ENCODE results near the gene TCF4.

TCF4 gene

GRCh38 chr18:55541571-55541970 is 46.4 kb downstream of the TCF4 start:
- H3K4me2 ChIP-seq (ENCODE audit: low read depth, low read length, poor library complexity, severe bottlenecking): no peak overlapping the region
- H3K27me3 ChIP-seq (ENCODE audit: insufficient read depth, low read length, poor library complexity, severe bottlenecking): no peaks in the 10 kb centered on the region
- H3F3A ChIP-seq (ENCODE audit: low read depth): no peaks in the 10 kb centered on the region
- no peak overlapping the region for H2AFZ ChIP-seq (ENCODE audit: low read length)
- no peaks in the 10 kb centered on the region for H3K9me2 ChIP-seq (replicated peaks; ENCODE audit: low read depth, low read length)
- TF ChIP-seq CTCF (conservative IDR thresholded peaks at IDR 0.05; ENCODE audit: low read length) (no peak), EZH2phosphoT487 (IDR thresholded peaks at IDR 0.05; ENCODE audit: borderline replicate concordance) (no peak)
- H3K9me3 ChIP-seq (ENCODE audit: insufficient read depth, low read depth, low read length): no peaks in the 10 kb centered on the region
- H3K36me3 ChIP-seq (ENCODE audit: insufficient read depth, low read length): no peaks in the 10 kb centered on the region
- peaks cover 14% of the 10 kb centered on the region; the same call in 1 of the 2 replicates for H3K79me2 ChIP-seq (ENCODE audit: insufficient read depth, low read length)
- H3K4me1 ChIP-seq (ENCODE audit: insufficient read depth, low read length, poor library complexity, severe bottlenecking): no peaks in the 10 kb centered on the region
- H3K4me3 ChIP-seq (ENCODE audit: low read length, poor library complexity, severe bottlenecking): no peak overlapping the region
- H3K9ac ChIP-seq (ENCODE audit: low read depth, low read length, poor library complexity, severe bottlenecking): no peak overlapping the region
- no peaks in the 10 kb centered on the region for H4K20me1 ChIP-seq (ENCODE audit: insufficient read depth, low read length, poor library complexity, severe bottlenecking)

GRCh38 chr18:55539240-55539639 is 48.8 kb downstream of the TCF4 start:
- H3K9me3 ChIP-seq (ENCODE audit: insufficient read depth, low read depth, low read length): no peaks in the 10 kb centered on the region
- no peaks in the 10 kb centered on the region for H4K20me1 ChIP-seq (ENCODE audit: insufficient read depth, low read length, poor library complexity, severe bottlenecking)
- H3K27me3 ChIP-seq (ENCODE audit: insufficient read depth, low read length, poor library complexity, severe bottlenecking): no peaks in the 10 kb centered on the region
- no peak for TF ChIP-seq EZH2phosphoT487 (IDR thresholded peaks at IDR 0.05; ENCODE audit: borderline replicate concordance)
- no peak for TF ChIP-seq CTCF (conservative IDR thresholded peaks at IDR 0.05; ENCODE audit: low read length)
- no peak overlapping the region for H3K4me3 ChIP-seq (ENCODE audit: low read length, poor library complexity, severe bottlenecking)
- H3K9ac ChIP-seq (ENCODE audit: low read depth, low read length, poor library complexity, severe bottlenecking): no peak overlapping the region
- H3K4me2 ChIP-seq (ENCODE audit: low read depth, low read length, poor library complexity, severe bottlenecking): no peak overlapping the region
- H3K4me1 ChIP-seq (ENCODE audit: insufficient read depth, low read length, poor library complexity, severe bottlenecking): no peaks in the 10 kb centered on the region
- no peaks in the 10 kb centered on the region for H3K9me2 ChIP-seq (replicated peaks; ENCODE audit: low read depth, low read length)
- no peak overlapping the region for H2AFZ ChIP-seq (ENCODE audit: low read length)
- no peaks in the 10 kb centered on the region for H3F3A ChIP-seq (ENCODE audit: low read depth)
- H3K36me3 ChIP-seq (ENCODE audit: insufficient read depth, low read length): no peaks in the 10 kb centered on the region
- peaks cover 14% of the 10 kb centered on the region; the same call in 1 of the 2 replicates for H3K79me2 ChIP-seq (ENCODE audit: insufficient read depth, low read length)

GRCh38 chr18:55534996-55535395 is 53.0 kb downstream of the TCF4 start:
- H3K9me2 ChIP-seq (replicated peaks; ENCODE audit: low read depth, low read length): no peaks in the 10 kb centered on the region
- H3K4me1 ChIP-seq (ENCODE audit: insufficient read depth, low read length, poor library complexity, severe bottlenecking): peaks cover 5% of the 10 kb centered on the region
- no peaks in the 10 kb centered on the region for H3K36me3 ChIP-seq (ENCODE audit: insufficient read depth, low read length)
- no peak overlapping the region for H3K4me2 ChIP-seq (ENCODE audit: low read depth, low read length, poor library complexity, severe bottlenecking)
- no peaks in the 10 kb centered on the region for H3K9me3 ChIP-seq (ENCODE audit: insufficient read depth, low read depth, low read length)
- no peak overlapping the region for H3K4me3 ChIP-seq (ENCODE audit: low read length, poor library complexity, severe bottlenecking)
- H2AFZ ChIP-seq (ENCODE audit: low read length): no peak overlapping the region
- H3K9ac ChIP-seq (ENCODE audit: low read depth, low read length, poor library complexity, severe bottlenecking): no peak overlapping the region
- H4K20me1 ChIP-seq (ENCODE audit: insufficient read depth, low read length, poor library complexity, severe bottlenecking): no peaks in the 10 kb centered on the region
- H3K79me2 ChIP-seq (ENCODE audit: insufficient read depth, low read length): no peaks in the 10 kb centered on the region; the same call in 1 of the 2 replicates
- no peaks in the 10 kb centered on the region for H3F3A ChIP-seq (ENCODE audit: low read depth)
- H3K27me3 ChIP-seq (ENCODE audit: insufficient read depth, low read length, poor library complexity, severe bottlenecking): no peaks in the 10 kb centered on the region
- TF ChIP-seq CTCF (conservative IDR thresholded peaks at IDR 0.05; ENCODE audit: low read length) (no peak), EZH2phosphoT487 (IDR thresholded peaks at IDR 0.05; ENCODE audit: borderline replicate concordance) (no peak)

Data from Loucy (cell line).